Activated CD8-positive, alpha-beta T cell treated with anti-CD3 and anti-CD28 coated beads, Interleukin-2, amount 10 ng/mL, durations not matched to agents 7 days and 5 days (primary cell): ENCODE data around the gene ABCG5. TPM values are rescaled to one million over a fixed set of nuclear protein-coding genes. Genes with fewer than 3 reads are reported as not detected.

Experiments used
- ATAC-seq: fragments of 150-1000 bp; cut with Tn5 transposase; one replicate; pipeline ENCODE4 v1.10.0; 2021; ENCODE audit warnings: moderate library complexity
- CTCF ChIA-PET: fragments of 350-600 bp; sonication (Branson Sonifier 250); formaldehyde crosslinking; loops from one replicate; lab custom pipeline; 2021; ENCODE audit warnings: antibody characterized with exemption; lab: Charles Lee
- POLR2A ChIA-PET: fragments of 350-600 bp; sonication (Branson Sonifier 250); formaldehyde crosslinking; loops from one replicate; lab custom pipeline; 2021; ENCODE audit warnings: antibody characterized with exemption; lab: Charles Lee
- DNase-seq: peaks from one replicate; pipeline ENCODE4 v3.0.0-alpha.2; 2020
- H3K27ac Mint-ChIP-seq: one replicate; pipeline ENCODE4 v1.8.0; 2021; ENCODE audit warnings: mild to moderate bottlenecking, mixed read lengths
- H3K27me3 Mint-ChIP-seq: one replicate; pipeline ENCODE4 v1.8.0; 2021; ENCODE audit warnings: low read depth, mixed read lengths
- H3K36me3 Mint-ChIP-seq: one replicate; pipeline ENCODE4 v1.8.0; 2021; ENCODE audit warnings: low read depth, mixed read lengths
- H3K4me1 Mint-ChIP-seq: one replicate; pipeline ENCODE4 v1.8.0; 2021; ENCODE audit warnings: low read depth, mixed read lengths
- H3K4me3 Mint-ChIP-seq: one replicate; pipeline ENCODE4 v1.8.0; 2021; ENCODE audit warnings: mild to moderate bottlenecking, mixed read lengths
- H3K9me3 Mint-ChIP-seq: one replicate; pipeline ENCODE4 v1.8.0; 2022; ENCODE audit warnings: mixed read lengths; ENCODE audit not compliant: insufficient read depth
- total RNA-seq, 2 experiments: library from RNA; stranded (reverse); gene quantifications; one replicate each; pipeline ENCODE4 v1.2.3, GENCODE V29; 2021

The ABCG5 gene
- total RNA-seq, 2 experiments from 2014 or later, result not detected

GRCh38 chr2:43766006-43766405 is 72.6 kb downstream of the ABCG5 start:
- DNase-seq (no peak), ATAC-seq (no peak)
- Mint-ChIP-seq H3K27ac (no peak overlapping the region), H3K9me3 (no peaks in the 10 kb centered on the region), H3K4me3 (no peak overlapping the region), H3K27me3 (peaks cover 4% of the 10 kb centered on the region), H3K4me1 (no peaks in the 10 kb centered on the region), H3K36me3 (no peaks in the 10 kb centered on the region)
- ChIA-PET CTCF (no interaction called here), POLR2A (no interaction called here)

DNA sequence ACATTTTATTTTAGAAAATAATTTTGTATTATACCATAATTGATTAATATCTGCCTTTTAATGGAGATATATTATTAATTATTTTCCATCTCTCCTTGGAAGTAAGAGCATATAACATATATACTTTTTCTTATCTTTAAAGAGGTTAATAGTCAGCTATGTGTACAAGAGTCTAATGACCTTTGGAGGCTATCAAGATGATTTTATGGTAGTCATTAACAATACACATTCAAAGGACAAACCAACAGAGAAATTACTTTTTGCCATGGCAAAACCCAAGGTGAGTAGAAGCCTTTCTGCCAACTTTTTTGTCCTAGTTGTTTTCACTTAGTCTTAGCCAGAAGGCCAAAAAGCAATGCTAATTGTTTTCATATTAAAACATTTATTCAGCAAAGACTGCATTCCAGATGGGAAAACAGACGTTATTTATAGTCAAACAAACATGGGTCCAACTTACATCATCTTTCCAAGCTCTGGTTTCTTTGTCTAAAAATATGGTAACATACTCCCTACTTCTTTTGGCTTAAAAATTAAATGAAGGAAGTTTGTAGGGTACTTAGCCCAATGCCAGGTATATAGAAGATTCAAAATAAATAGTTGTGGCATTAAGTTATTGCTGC is 74.4 kb downstream of the ABCG5 start:
- peaks cover 4% of the 10 kb centered on the region for H3K27me3 Mint-ChIP-seq
- no peaks in the 10 kb centered on the region for H3K36me3 Mint-ChIP-seq
- H3K9me3 Mint-ChIP-seq, result no peaks in the 10 kb centered on the region
- no peak overlapping the region for H3K27ac Mint-ChIP-seq
- ATAC-seq (no peak), DNase-seq (no peak)
- H3K4me3 Mint-ChIP-seq, result no peak overlapping the region
- ChIA-PET POLR2A (interaction anchor here (0.9 kb wide), 1 partner anchor 120 kb away, joined by 3 read pairs; no protein-coding TSS in a partner anchor), CTCF (no interaction called here)
- H3K4me1 Mint-ChIP-seq, result no peaks in the 10 kb centered on the region

DNA sequence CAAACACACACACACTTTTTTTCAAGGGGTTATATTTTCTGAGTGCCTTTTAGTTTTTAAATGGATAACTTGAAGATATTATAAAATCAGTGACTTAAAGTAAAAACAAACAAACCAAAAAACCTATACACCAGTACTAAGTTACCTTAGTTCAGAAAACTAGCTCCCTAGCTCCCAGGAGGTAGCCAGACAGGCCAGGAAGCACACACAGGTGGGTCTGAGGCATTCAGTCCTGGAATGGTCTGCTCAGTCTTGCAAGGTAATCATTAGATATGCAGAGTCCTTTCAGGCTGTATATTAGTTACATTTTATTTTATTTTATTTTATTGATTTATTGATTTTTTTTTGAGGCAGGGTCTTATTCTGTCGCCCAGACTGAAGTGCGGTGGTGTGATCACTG is 75.5 kb downstream of the ABCG5 start:
- H3K4me1 Mint-ChIP-seq, result no peaks in the 10 kb centered on the region
- H3K36me3 Mint-ChIP-seq, result no peaks in the 10 kb centered on the region
- peaks cover 3% of the 10 kb centered on the region for H3K27me3 Mint-ChIP-seq
- H3K9me3 Mint-ChIP-seq, result no peaks in the 10 kb centered on the region
- POLR2A ChIA-PET, result no interaction called here
- DNase-seq (no peak), ATAC-seq (no peak)
- no peak overlapping the region for H3K27ac Mint-ChIP-seq
- no peak overlapping the region for H3K4me3 Mint-ChIP-seq
- CTCF ChIA-PET, result no interaction called here

Other genes starting within 250 kb of the ABCG5 start
- gene THADA, start 242.8 kb downstream of the ABCG5 start, total RNA-seq, result 10 to 100 TPM; 27.0 to 31.9 TPM
- gene PLEKHH2, start 201.6 kb downstream of the ABCG5 start, total RNA-seq, result under 1 TPM; 0.32 to 0.57 TPM
- not detected for gene C1GALT1C1L, start 162.4 kb downstream of the ABCG5 start, total RNA-seq
- 1 to 10 TPM; 2.8 to 3.2 TPM for gene DYNC2LI1, start 64.8 kb downstream of the ABCG5 start, total RNA-seq
- gene ABCG8, start 132 bp upstream of the ABCG5 start, total RNA-seq, result not detected
- 10 to 100 TPM; 91.2 to 94.7 TPM for gene LRPPRC, start 157.2 kb upstream of the ABCG5 start, total RNA-seq